Glomerular visceral epithelial cell (primary cell): ENCODE data around the gene RAB31.

Experiments
- DNase-seq: peaks from one replicate; pipeline ENCODE4 v3.0.0-alpha.2; 2016; ENCODE audit errors: extremely low spot score

RAB31 gene

GRCh38 chr18:9712130-9712577 lies 4.1 kb downstream of the RAB31 start:
- no peak for DNase-seq

- DNase-seq, result no peak
Observed at GRCh38 chr18:9712611-9713010, 4.5 kb downstream of the RAB31 start.

DNA sequence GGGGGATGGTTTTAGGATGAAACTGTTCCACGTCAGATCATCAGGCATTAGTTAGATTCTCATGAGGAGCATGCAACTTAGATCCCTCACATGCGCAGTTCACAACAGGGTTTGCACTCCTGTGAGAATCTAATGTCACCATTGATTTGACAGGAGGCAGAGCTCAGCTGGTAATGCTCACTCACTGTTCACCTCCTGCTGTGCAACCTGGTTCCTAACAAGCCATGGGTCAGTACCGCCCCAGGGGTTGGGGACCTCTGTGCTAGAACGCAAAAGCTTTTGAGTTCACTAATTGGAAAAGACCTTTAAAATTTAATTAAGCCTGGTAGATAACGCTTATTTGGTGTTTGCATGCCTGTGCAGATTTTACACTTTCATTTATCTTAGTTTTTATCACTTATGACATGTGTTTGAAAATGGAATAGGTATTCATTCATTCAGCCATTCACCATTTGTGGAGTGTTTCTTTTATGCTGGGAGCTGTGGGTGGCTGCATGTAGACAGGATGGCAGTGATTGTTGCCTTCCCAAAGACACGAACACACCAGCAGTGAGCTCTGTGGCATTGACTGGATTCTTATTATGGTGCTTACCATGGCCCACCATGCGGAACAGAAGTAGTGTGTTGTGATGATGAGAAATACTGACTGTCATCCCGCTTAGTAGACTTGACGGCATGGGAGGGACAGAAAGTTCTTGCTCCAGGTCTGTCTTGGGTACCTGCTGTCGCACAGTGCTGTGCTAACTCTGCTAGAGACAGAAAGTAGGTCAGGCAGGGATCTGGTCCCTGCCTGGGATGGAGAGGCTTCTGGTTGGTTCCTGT lies 6.4 kb downstream of the RAB31 start:
- no peak for DNase-seq

GRCh38 chr18:9715088-9715343 lies 6.9 kb downstream of the RAB31 start:
- DNase-seq, result no peak

- DNase-seq, result no peak
Observed at GRCh38 chr18:9715978-9716774, 8.1 kb downstream of the RAB31 start.

- no peak for DNase-seq
Observed at GRCh38 chr18:9716780-9717563, 8.9 kb downstream of the RAB31 start.

- peak; percentile 80 for DNase-seq
Observed at GRCh38 chr18:9719421-9719981, 11.4 kb downstream of the RAB31 start.

DNA sequence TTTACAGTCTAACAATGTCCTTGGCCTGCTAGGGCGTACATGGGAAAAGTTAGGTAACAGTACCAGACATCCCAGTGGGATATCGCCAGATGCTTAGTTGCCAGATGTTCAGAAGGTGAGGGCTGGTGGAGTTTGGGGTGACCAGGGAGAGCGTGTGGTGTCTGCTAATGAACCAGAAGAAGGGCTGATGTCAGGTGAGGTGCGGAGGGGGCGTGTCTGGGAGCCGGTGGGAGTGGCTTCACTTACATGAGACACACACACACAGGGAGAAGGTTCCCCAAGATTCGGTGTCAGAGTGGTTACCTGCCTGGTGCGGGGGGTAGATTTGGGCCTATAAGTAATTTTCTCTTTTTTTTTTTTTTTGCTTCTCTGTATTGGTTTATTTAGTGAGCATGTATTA lies 12.2 kb downstream of the RAB31 start:
- DNase-seq, result no peak

DNA sequence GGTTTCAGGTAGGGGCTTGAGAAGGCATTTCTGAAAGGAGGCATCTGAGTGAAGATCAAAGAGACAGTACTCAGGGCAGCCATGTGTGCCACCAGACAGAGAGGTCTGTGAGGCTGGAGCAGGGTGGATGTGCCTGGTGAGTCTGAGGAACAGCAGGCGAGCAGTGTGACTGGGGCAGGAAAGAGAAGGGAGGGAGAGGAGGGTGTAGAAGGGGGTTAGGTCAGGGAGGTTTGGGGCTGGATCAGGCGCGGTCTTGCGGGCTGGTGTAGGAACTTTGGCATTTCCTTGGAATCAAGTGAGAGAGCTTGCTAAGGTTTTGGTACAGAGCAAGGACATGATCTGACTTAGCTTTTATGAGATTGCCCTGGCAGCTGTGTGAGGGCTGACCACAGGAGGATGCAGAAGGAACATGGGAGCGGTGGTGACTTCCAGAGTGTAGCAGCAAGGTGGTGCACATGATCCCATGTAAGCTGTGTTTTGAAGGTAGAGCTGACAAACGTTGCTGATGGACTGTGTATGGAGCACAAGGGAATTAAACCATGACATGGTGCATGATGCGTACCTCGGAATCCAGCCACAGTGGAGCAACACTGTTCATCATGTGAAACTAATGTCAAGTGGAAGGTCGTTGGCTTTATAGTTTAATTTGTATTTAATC lies 13.9 kb downstream of the RAB31 start:
- DNase-seq, result no peak

GRCh38 chr18:9722691-9723090 lies 14.6 kb downstream of the RAB31 start:
- no peak for DNase-seq

DNA sequence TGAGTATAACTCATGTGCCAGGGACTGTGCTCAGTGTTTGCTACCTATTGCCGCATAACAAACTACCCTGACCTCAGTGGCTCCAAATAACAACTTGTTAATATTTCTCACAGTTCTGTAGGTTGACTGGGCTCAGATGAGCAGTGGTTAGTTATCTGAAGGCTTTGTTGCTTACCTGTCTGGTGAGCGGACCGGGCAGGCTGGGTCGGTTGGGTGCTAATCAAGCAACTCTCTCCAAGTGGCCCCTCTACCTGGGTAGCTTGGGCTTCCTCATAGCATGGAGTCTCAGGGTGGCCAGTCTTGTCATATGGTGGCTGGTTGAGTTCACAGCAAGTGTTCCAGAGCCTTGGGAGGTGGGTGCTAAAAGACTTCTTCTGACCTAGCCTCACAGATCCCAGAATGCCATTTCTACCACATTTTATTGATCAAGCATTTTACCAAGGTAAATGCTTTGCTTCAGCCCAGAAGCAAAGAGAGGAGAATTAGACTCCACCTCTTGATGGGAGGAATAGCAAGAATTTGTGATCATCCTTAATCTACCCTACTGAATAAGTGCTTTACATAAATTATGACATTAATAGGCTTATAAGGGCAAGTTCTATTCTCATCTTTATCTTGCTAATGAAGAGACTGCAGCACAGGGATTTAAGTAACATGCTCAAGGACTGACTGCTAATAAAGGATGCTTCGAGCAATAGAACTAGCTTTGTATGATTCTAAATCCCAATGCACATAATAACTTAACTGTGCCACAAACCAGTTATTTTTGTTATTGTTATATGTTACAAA lies 16.9 kb downstream of the RAB31 start:
- no peak for DNase-seq

GRCh38 chr18:9726175-9726574 lies 18.1 kb downstream of the RAB31 start:
- DNase-seq, result no peak

GRCh38 chr18:9726936-9727335 lies 18.8 kb downstream of the RAB31 start:
- DNase-seq, result no peak

DNA sequence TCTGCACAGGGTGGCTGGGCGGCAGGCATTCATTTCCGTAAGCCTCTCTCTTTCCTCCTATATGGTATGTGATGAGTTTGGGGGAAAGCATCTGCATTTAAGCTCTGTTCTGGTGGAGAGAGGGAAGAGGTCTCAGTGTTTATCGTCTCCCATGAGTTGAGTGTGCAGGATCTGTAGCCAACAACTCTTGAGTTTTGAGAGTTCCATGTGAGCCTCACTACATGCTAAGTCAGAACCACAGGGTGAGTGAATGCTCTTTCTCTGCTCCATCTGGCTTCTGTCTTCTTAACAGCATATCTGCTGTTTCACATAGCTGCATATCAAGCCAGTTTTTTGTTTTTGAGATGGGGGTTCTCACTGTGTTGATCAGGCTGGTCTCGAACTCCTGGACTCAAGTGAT lies 22.7 kb downstream of the RAB31 start:
- DNase-seq, result no peak

DNA sequence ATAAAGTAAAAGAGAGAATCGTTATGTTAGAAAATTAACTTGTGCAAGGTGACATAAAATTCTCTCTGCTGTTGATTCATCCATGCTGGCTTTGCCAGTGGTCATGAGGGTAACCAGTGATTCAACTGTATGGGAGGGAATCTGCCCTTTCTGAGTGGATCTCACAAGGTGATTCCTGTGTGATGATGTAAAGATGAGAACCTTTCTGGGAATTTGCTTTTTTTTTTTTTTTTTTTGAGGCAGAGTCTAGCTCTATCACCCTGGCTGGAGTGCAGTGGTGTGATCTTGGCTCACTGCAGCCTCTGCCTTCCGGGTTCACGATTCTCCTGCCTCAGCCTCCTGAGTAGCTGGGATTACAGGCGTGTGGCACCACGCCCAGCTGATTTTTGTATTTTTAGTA lies 23.3 kb downstream of the RAB31 start:
- peak; percentile 90 for DNase-seq

DNA sequence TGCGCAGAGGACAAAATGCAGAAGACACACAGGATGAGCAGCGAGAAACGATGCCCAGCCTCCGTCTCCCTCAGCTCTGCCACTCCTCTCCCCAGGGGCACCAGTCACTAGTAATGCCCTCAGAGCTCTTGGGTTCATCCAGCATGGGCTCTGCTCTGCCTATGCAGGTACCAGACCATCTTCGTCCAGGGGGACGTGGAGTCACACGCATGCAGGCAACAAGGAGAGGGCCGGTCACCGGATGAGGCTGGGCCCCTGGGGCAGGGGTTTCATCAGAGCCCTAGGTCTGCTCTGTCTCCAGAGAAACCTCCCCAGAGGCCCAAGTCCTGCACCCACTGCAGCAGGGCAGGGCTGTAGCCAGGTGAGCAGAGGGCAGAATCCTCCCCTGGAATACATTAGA lies 23.9 kb downstream of the RAB31 start:
- no peak for DNase-seq

DNA sequence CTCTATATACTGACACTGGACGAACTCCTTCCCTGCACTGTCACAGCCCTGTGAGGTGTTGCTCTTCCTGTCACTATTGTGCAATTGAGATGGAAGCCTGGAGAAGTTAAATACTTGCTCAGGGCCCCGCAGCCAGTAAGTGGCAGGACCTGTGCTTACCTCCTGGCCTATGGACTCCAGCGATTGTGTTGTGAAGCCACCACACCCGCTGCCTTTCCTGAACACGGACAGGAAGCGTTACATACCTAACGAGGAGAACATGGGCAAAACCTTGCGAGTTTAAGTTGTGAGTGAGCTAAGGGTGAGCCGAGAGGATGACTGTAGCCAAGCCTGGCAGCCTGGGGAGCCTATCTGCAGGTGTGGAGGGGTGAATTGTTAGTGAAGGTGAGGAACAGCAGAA lies 26.1 kb downstream of the RAB31 start:
- no peak for DNase-seq

GRCh38 chr18:9735238-9735637 lies 27.1 kb downstream of the RAB31 start:
- no peak for DNase-seq

DNA sequence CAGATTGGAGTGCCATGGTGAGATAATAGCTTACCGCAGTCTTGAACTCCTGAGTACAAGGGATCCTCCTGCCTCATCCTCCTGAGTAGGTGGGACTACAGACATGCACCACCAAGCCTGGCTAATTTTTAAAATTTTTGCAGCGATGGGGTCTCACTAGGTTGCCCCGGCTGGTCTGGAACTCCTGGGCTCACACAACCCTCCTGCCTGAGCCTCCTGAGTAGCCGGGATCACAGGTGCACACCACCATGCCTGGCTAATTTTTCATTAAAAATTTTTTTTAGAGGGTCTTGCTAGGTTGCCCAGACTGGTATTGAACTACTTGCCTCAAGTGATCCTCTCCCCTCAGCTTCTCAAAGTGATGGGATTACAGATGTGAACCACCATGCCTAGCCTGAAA lies 27.8 kb downstream of the RAB31 start:
- no peak for DNase-seq

DNA sequence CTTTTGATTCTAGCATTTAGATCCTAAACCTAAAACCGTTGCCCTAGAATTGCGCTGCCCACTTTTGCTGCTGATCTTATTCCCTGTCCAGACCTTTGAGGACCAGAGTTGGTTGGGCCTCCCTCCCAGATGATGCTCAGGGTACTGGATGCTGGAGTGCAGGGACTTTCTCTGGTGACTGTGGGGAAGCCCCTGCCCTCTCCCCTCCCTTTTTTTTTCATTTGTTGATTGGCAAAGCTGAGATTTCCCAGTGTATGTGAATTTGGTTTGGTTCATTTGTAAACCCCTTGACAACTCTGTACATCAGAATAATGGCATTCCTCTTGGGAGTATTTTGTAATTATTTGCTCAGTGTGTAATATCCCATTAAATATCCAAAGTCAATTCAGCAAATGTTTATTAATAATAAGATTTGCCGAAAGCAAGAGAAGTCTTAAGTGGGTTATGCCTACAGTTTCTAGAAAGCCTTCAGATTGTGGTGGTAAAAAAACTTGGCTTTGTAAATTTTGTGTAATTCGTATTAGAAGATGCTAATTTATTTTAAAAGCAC lies 28.3 kb downstream of the RAB31 start:
- no peak for DNase-seq

DNA sequence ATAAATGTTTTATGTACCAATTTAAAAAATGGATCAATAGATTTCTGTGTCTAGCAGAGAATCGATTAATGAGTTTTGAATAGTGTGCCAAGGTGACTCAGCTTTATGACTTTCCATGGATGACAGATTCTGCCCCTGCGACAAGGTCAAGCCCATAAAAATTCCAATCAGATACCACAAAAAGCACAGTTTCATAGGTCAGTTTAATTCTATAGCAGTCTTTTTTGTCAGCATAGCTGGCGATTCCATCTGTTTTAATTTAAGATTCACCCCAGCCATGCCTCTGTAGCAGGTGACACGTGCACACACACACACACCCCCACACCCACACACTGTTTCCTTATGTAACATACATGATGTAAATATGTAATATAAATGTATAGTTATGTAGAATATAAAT lies 28.9 kb downstream of the RAB31 start:
- DNase-seq, result peak; percentile 33
